Stimulated activated CD4-positive, alpha-beta T cell treated with anti-CD3 and anti-CD28 coated beads, TNF-alpha, amount 100 ng/mL, for 24 hours (primary cell): Measurements from ENCODE around the gene SHH.

Experiments
- DNase-seq, 3 experiments: peaks; one replicate each; pipeline ENCODE4 v3.0.0-alpha.2; 2020; ENCODE audit warnings: low read depth in 3 of 3

Gene SHH

DNA sequence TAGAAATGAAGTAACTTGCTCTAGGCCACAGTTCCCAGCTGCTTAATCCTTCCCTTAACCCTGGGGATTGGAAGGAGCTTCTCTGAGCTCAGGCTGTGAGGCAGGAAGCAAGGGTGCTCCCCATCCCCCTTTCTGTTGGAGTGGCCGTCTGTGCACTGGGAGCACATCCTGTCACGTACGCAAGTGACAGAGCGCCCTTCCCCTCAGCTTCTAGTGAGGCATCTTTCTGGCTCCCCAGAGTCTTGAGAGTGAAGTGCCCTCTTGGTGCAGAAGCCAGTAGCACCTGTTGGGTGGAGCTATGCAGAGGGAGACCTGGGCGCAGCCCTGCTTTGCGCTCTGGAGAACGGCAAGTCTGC lies 47.8 kb downstream of the SHH start:
- DNase-seq = peak in 2 of 3 experiments; percentile 16 to 57

DNA sequence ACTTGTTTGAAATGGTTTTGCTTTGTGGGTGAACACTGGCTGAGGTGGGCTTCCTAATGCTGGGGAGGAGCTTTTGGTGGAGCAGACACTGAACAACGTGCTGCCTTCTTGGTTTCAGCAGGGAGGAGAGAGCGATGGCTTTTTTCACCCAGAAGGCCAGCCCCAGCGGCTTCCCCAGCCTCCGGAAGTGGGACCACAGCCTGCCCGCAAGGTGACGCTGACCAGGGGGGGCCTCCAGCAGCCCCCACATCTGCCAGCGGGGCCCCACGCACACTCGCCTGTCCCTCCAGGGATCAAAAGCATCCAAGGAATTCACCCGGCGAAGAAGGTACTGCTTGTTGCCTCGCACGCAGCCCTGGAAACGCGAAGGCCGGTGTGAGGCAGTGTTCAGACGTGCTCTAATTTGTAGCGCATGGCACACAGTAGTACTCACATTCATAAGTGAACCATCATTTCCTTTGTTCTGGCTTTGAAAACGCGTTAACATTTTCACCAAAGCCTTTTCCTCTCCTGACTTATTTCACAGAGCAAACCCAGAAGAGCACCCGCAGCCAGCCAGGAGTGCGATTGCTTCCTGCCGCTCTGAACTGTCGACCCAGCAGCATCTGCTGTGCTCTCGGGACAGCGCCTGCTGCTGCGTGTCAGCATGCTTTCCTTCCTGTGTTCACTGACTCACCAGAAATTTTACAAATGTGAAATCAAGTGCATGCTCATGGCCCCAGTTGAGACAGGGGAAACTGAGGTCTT lies 48.4 kb downstream of the SHH start:
- DNase-seq = peak in 2 of 3 experiments; percentile 23 to 62

DNA sequence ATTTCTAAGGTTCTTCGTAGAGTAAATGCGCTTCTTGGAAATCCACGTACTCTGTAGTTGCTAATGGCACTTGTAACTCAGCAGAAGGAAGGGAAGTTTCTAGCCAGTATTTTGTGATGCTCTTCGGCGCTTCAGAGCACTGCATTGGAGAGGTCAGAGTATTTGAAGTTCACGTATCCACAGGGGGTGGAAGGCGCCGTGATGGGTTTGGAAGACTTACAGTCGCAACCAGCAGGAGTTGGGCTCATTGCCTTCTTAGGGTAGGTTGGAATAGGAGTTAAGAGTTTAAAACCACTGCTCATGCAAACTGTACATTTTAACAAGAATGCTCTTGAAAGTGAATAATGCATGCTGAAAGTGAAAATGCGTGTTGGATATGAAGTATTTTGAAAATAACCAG lies 49.1 kb downstream of the SHH start:
- DNase-seq = no peak

DNA sequence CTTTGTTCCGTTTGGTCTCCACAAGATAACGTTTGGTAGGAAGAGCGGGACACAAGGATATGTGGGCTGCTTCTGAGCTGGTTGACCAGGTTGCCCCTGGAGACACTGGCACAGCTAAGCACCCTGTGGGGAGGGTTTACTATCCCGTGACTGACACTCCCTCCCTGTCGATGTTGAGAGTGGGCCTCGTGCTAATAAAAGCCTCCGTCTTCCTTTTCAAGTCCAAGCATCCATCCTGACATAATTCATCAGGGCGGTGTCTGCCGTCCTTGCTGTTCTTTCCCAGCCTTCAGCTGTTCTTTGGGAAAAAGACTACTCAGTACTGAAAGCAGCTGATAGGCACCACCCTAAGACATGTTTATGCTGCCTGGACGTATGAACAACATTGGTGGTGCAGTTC lies 49.6 kb downstream of the SHH start:
- no peak for DNase-seq

DNA sequence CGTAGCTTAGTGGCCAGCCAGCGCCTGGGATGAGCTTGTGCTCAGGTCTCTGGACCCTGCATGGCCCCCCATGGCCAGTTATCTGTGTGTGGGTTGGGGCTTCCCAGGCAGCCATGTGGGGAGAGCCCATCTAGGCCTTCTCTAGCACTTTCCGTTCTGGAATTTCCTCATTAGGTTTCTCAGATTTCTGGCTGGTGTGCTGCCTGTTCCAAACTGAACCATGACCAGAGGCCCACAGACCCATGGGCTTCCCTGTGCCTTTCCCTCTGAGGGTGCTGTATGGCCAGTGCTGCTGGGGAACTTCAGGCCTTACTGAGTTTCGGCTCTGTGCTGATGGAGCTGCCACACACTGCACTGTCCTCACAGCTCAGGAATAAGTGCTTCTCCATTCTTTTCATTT lies 50.2 kb downstream of the SHH start:
- DNase-seq = no peak

DNA sequence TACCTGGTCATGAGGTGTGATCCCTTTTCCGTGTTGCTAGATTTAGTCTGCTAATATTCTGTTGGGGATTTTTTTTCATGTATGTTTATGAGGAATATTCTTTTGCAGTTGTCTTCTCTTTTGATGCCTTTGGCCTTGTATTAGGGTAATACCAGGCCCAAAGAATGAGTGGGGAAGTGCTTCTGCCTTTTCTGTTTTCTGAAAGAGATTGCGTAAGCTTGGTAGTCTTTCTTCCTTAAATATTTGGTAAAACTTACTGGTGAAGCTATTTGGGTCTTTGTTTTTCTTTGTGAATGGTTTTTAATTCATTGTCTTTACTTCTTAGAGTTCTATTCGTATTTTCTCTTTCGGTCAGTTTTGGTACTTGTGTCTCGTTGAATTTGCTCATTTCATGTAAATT lies 51.1 kb downstream of the SHH start:
- DNase-seq = no peak

DNA sequence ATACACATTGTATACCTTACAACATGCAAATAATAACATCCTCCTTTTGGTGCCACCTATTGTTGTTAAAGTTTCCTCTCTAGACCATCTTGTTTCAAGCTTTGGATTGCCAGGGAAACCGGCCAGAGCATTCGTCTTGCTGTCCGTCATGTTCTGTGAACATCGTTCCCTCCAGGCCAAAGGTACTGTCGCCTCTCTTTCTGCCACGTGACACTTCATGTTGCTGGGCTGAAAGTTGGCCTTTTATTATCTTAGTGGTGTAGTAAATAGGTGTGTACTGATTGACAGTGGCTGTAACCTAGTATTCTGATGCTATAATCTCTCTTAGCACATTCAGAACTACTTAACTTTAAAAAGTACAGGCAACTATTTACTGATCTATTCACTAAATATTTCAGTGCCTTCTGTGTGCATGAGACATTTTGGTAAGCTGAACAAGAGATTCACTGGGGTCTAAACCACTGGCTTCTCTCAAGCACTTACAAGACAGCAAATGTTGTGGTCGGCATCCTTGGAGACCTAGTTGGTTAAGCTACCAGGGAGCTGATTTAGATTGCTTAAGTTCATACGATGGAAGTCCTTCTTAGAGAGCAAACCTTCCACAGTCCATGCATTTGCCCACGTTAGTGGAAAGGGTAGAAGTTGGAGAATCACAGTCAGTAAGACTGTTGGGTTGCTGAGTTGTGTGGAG lies 52.4 kb downstream of the SHH start:
- no peak for DNase-seq

DNA sequence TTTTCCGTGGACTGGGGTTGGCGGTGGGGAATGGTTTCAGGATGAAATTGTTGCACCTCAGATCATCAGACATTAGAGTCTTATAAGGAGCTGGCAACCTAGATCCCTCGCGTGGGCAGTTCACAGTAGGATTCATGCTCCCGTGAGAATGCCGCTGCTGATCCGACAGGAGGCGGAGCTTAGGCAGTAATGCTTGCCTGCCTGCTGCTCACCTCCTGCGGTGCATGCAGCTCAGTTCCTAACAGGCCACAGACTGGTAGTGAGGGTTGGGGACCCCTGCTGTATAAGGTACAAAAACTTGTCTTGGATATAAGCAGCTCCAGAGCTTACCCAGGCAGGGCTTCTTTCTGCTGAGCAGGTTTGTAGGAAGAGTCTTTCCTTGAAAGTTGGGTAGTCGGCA lies 53.9 kb downstream of the SHH start:
- no peak for DNase-seq

DNA sequence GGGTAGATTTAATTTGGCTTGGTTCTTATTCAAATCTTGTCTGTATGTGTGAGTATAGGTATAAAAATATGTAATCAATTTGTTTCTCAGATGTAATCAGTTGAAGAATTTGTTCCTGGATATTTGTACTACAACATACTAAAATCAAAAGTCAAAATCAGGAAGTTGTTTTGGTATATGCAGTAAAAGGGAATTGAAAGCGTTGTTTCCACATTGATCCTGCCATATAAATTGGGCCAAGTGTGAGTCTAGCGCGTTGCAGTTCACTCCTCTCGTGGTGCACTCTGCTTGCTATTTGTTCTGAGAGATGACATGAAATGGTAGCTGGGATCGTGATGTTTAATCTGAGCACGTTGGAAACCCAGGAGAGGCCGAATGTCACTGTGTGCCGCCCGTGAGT lies 55.9 kb downstream of the SHH start:
- no peak for DNase-seq

DNA sequence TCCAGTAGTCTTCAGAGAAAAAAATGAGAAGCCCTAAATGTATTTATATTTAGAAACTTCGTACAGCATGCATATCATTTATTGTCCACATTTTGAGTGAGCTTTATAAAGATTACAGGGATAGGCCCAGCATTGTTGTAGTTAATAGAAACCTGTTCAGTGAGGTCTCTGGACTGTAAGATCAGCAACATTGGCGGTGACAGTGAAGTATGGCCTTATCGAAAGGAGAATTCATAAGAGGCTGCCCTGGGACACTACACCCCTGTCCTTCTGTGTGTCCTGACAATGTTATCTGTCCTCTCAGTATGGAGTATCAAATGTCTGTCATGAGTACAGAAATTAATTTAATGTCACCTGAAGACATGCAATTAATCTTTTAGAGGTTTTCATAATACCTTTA lies 57.2 kb downstream of the SHH start:
- no peak for DNase-seq

DNA sequence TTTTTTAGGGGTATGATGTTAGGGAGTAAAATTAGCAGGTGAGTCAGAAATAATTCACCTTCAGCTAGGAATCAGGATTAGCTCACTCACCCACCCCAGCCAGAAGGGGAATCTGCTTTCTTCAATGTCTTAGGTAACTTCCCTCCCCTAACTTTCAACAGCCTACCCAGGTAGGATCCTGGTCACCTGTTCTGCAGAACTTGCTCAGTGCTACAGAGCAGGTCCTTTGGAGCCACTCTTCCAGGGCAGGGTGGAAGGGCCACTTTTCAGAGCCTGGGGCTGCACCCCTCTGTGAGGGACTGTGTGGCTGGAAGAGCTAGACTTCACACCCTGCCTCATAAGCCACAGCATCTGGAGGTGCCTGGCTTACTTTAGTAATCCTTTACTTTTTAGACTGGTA lies 58.1 kb downstream of the SHH start:
- no peak for DNase-seq

DNA sequence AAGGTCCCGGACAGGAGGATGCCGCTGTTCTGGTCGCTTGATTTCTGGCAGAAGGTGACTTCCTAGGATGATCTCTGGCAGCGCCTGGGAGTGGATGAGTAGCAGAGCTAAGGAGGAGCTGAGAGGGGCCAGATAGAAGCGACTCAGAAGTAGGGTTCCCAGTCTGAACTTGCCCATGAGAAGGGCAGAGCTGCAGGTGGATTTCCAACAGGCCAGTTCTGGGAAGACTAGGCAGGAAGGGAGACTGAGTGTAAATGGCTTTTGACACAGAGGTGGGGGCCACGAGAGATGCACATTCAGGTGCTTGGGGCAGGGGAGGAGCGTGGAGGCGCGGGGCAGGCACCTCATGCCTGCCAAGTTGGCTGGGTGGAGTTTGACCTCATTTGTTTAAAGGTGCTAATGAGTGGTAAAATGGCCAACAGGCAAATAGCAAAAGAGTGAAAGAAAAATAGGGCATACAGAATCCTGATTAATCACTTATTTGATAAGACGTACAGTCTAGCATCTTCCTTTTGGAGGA lies 58.8 kb downstream of the SHH start:
- no peak for DNase-seq

DNA sequence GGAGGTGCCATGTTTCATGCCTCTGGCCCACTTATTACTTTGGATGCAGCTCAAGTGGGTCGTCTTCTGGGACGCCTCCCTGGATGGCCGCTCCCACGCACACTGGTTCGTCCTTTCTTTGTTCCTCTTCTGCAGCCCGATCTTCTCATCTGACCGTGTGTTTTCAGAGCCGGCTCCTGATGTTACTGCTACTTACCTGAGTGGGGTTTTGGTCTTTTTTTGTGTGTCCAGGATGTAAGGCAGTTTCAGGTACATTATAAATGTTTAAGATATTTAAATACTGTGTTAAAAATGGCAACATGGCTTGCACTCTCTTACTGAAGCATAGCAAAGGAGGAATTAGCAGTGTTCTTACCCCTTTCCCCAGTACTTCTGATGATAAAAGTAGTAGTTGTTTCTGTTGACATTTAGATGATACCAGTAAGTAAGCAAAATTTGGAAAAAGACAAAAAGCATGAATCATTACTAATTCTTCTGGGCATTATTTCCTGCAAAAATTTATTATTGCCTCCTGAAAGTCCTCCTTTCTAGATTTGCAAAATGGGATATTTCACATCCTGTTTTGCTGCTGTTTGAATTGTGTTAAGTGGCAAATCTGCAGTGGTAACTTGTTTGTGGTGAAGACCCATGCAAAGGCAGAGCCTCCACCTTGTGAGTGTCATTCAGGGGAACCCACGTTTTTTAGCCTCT lies 59.4 kb downstream of the SHH start:
- DNase-seq = no peak

DNA sequence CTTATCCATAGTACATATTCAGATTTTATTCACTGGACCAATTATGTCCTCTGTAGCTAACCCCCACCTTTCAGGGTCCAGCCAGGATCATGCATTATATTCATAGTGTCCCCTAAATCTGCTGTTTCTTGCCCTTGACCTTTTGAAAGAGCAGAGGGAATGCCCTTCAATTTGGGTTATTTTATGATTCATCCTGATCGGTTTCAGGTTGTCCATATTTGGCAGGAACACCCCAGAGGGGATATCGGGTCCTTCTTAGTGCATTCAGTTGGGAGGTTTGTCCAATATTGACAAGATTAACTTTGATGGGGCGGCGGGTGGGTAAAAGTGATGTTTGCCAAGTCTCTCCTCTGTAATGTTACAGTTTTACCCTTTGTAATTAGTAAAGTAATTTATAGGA lies 60.9 kb downstream of the SHH start:
- DNase-seq = no peak

DNA sequence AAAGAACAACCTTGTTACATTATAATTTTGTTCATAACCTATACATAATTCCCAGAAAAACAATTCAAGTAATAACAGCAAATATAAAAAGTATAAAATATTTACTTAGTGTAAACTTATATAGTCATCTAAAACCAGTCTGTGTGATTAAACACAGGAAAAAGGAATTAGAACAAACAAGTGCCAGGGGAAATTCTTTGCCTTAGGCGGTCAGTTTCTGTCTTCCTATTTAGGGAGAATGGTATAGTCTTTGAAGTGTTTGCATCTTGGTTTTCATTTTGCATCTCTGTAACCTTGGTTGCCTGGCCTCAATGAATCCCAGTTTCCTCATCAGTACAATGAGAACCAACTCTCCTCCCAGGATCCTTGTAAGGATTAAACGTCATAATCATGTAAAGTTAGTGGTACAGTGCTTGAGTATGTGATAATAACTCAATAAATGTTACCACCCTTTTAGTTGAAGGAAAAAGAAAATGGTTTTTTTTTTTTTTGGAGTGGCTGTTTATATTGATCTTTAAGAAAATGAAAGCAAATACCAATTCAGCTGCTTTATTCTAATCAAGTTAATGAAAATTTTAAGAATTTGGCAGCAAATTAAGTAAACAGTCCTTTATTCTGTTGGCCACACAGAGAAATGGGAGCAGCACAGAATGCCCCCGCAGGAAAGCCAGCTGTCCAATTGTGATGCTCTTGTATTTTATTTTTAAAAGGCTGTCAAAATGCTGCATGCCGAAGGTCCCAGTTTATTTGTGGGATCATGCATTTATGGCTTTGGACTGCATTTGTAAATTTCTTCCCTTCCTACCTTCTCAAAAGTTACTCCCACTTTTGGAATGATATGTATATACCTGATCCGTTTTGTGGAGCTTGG lies 61.8 kb downstream of the SHH start:
- DNase-seq = no peak
